Lower lobe of right lung (tissue), 2 donors: ENCODE results near the gene CCDC83. TPM values are rescaled to one million over a fixed set of nuclear protein-coding genes. Genes with fewer than 3 reads are reported as not detected.

Experiments used
- ATAC-seq, 2 donors: fragments of 200-7000 bp; cut with Tn5 transposase; one replicate each; pipeline ENCODE4 v1.9.1; 2020 to 2022; ENCODE audit warnings: mild to moderate bottlenecking in 2 of 2, moderate library complexity in 2 of 2
- DNase-seq: peaks from one replicate; pipeline ENCODE4 v3.0.0-alpha.2; 2020
- H3K27ac ChIP-seq: fragments of 200-600 bp; one replicate; pipeline ENCODE4 v1.8.0; 2022
- H3K27me3 ChIP-seq: fragments of 200-600 bp; one replicate; pipeline ENCODE4 v1.8.0; 2022; ENCODE audit warnings: low read depth
- H3K36me3 ChIP-seq: fragments of 200-600 bp; one replicate; pipeline ENCODE4 v1.8.0; 2022; ENCODE audit warnings: mild to moderate bottlenecking
- H3K4me1 ChIP-seq: fragments of 200-600 bp; one replicate; pipeline ENCODE4 v1.8.0; 2022
- H3K4me3 ChIP-seq: fragments of 200-600 bp; one replicate; pipeline ENCODE4 v1.8.0; 2022; ENCODE audit warnings: mild to moderate bottlenecking
- H3K9me3 ChIP-seq: fragments of 200-600 bp; one replicate; pipeline ENCODE4 v1.8.0; 2022
- CTCF ChIP-seq: fragments of 200-600 bp; IDR thresholded peaks from one replicate; pipeline ENCODE4 v1.8.0; 2022; ENCODE audit warnings: antibody characterized with exemption, mild to moderate bottlenecking
- intact Hi-C: fragments of 100-400 bp; cut with DNase I; formaldehyde crosslinking; loops from one replicate; pipeline ENCODE4 v1.11.0; 2022
- total RNA-seq: library from RNA; stranded (reverse); fragmentation: NEBNext Ultra II Directional; extraction: Animal tissue kit (Norgen Biotek cat#: 25700); gene quantifications from one replicate; pipeline ENCODE4 v1.2.1, GENCODE V29; 2021
- donor health status: DM: no; HTN: yes; CAD: no; lungs with severe emphysema.

The CCDC83 gene
- total RNA-seq, 1 donor from 2014 or later, result not detected

- peak in 1 of 2 donors; percentile 21 for ATAC-seq
- Histone ChIP-seq H3K36me3 (peaks cover 52% of the 10 kb centered on the region), H3K27ac (no peak overlapping the region)
Measured at GRCh38 chr11:85955531-85955930, 100.3 kb downstream of the CCDC83 start.

GRCh38 chr11:85960678-85961077 is 105.5 kb downstream of the CCDC83 start:
- Histone ChIP-seq H3K27ac (no peak overlapping the region), H3K9me3 (no peaks in the 10 kb centered on the region), H3K27me3 (no peaks in the 10 kb centered on the region), H3K36me3 (peaks cover 81% of the 10 kb centered on the region), H3K4me1 (no peaks in the 10 kb centered on the region), H3K4me3 (no peak overlapping the region)
- TF ChIP-seq CTCF, result no peak
- ATAC-seq (no peak), DNase-seq (no peak)
- intact Hi-C loops, result no loop called here

More at GRCh38 chr11:85955531-85955930, 100.3 kb downstream of the CCDC83 start:
- Histone ChIP-seq H3K4me3 (no peak overlapping the region), H3K4me1 (peaks cover 5% of the 10 kb centered on the region), H3K9me3 (no peaks in the 10 kb centered on the region), H3K27me3 (no peaks in the 10 kb centered on the region)
- DNase-seq, result no peak
- no peak for TF ChIP-seq CTCF
- intact Hi-C loops, result no loop called here

GRCh38 chr11:85961130-85961529 is 105.9 kb downstream of the CCDC83 start:
- peaks cover 81% of the 10 kb centered on the region for H3K36me3 ChIP-seq
- H3K9me3 ChIP-seq, result no peaks in the 10 kb centered on the region
- H3K4me1 ChIP-seq, result no peaks in the 10 kb centered on the region
- intact Hi-C loops, result no loop called here
- DNase-seq (no peak), ATAC-seq (no peak)
- no peaks in the 10 kb centered on the region for H3K27me3 ChIP-seq
- H3K27ac ChIP-seq, result no peak overlapping the region
- TF ChIP-seq CTCF, result no peak
- H3K4me3 ChIP-seq, result no peak overlapping the region

GRCh38 chr11:85961930-85962363 is 106.8 kb downstream of the CCDC83 start:
- no peaks in the 10 kb centered on the region for H3K9me3 ChIP-seq
- H3K36me3 ChIP-seq, result peaks cover 81% of the 10 kb centered on the region
- DNase-seq, result no peak
- H3K4me3 ChIP-seq, result no peak overlapping the region
- H3K27ac ChIP-seq, result no peak overlapping the region
- H3K27me3 ChIP-seq, result no peaks in the 10 kb centered on the region
- ATAC-seq, result no peak
- no peak for TF ChIP-seq CTCF
- no peaks in the 10 kb centered on the region for H3K4me1 ChIP-seq
- intact Hi-C loops, result no loop called here

- no peaks in the 10 kb centered on the region for H3K9me3 ChIP-seq
- no peak for ATAC-seq
- no peak overlapping the region for H3K27ac ChIP-seq
- no peaks in the 10 kb centered on the region for H3K27me3 ChIP-seq
- peaks cover 75% of the 10 kb centered on the region for H3K36me3 ChIP-seq
- H3K4me1 ChIP-seq, result peaks cover 7% of the 10 kb centered on the region
- no peak for TF ChIP-seq CTCF
- intact Hi-C loops, result no loop called here
- no peak for DNase-seq
- no peak overlapping the region for H3K4me3 ChIP-seq
Measured at GRCh38 chr11:85965202-85965601, 110.0 kb downstream of the CCDC83 start.

- no peak for ATAC-seq
- no peak overlapping the region for H3K27ac ChIP-seq
- H3K27me3 ChIP-seq, result no peaks in the 10 kb centered on the region
- DNase-seq, result no peak
- no peak for TF ChIP-seq CTCF
- H3K4me1 ChIP-seq, result peaks cover 7% of the 10 kb centered on the region
- H3K4me3 ChIP-seq, result no peak overlapping the region
- intact Hi-C loops, result no loop called here
- no peaks in the 10 kb centered on the region for H3K9me3 ChIP-seq
- peaks cover 87% of the 10 kb centered on the region for H3K36me3 ChIP-seq
Measured at GRCh38 chr11:85967457-85967856, 112.3 kb downstream of the CCDC83 start.
